ENCODE results near the gene GAGE12E. TPM values are rescaled to one million over a fixed set of nuclear protein-coding genes. Genes with fewer than 3 reads are reported as not detected.
"Not testable (repeated sequence)": the region's sequence is repeated elsewhere in the genome, so short reads cannot be mapped to it uniquely, and the experiment has no call there.

The GAGE12E gene
- not detected for polyA plus RNA-seq (2013, experiment 1 of 2)
- polyA plus RNA-seq (2013, experiment 2 of 2), result not detected

GRCh38 chrX:49550989-49551388 lies at the start of gene GAGE12E:
Gene GAGE12E, plus strand, starts transcription at chrX:49551289. Its CDS starts 1,155 bp downstream, at chrX:49552444.
- H3K36me3 ChIP-seq (replicated peaks in 1 of 2; ENCODE audit: control insufficient read depth in 2 of 2, insufficient read depth in 2 of 2, low read length in 2 of 2); H3K27me3 ChIP-seq (ENCODE audit: control insufficient read depth in 3 of 3, insufficient read depth in 3 of 3, low read depth in 1 of 3, low read length in 3 of 3); H2BK120ac ChIP-seq (ENCODE audit: low read depth, low read length); H4K8ac ChIP-seq (ENCODE audit: low read depth, low read length); H3K18ac ChIP-seq (ENCODE audit: low read length); H4K91ac ChIP-seq (ENCODE audit: low read depth, low read length, poor library complexity); DNase-seq (ENCODE audit: low spot score); H2BK15ac ChIP-seq (ENCODE audit: low read length); H3K14ac ChIP-seq (ENCODE audit: low read length); H3K27ac ChIP-seq (replicated peaks; ENCODE audit: low read length); H3K9ac ChIP-seq (ENCODE audit: low read depth, low read length, poor library complexity); H3K9me3 ChIP-seq (replicated peaks in 1 of 2; ENCODE audit: control insufficient read depth in 2 of 2, insufficient read depth in 1 of 2, low read depth in 1 of 2, low read length in 2 of 2); H3K4me3 ChIP-seq (ENCODE audit: low read length in 2 of 2); H3K4me2 ChIP-seq (ENCODE audit: insufficient read depth, low read length, poor library complexity, severe bottlenecking); H3K4me1 ChIP-seq (ENCODE audit: control insufficient read depth in 2 of 2, insufficient read depth in 1 of 2, low read depth in 1 of 2, low read length in 2 of 2); H2AFZ ChIP-seq (ENCODE audit: low read length); H2AK5ac ChIP-seq (ENCODE audit: low read depth, low read length); H2BK5ac ChIP-seq (ENCODE audit: low read length); H3K4ac ChIP-seq (ENCODE audit: low read length); H3K23ac ChIP-seq (ENCODE audit: low read depth, low read length, poor library complexity); H3K79me1 ChIP-seq (ENCODE audit: low read depth, low read length); H2BK12ac ChIP-seq (ENCODE audit: low read length): not testable (repeated sequence)
- WGBS, 2 donors (ENCODE audit: extremely low coverage in 2 of 2, insufficient read length in 2 of 2, insufficient replicate concordance in 1 of 2), result no CpG with 5 or more reads among the region's 16 CpGs

- H2BK15ac ChIP-seq (ENCODE audit: low read length); H3K79me1 ChIP-seq (ENCODE audit: low read depth, low read length); H2AK5ac ChIP-seq (ENCODE audit: low read depth, low read length); H3K23ac ChIP-seq (ENCODE audit: low read depth, low read length, poor library complexity); H4K91ac ChIP-seq (ENCODE audit: low read depth, low read length, poor library complexity); H3K27me3 ChIP-seq (ENCODE audit: control insufficient read depth in 3 of 3, insufficient read depth in 3 of 3, low read depth in 1 of 3, low read length in 3 of 3); H3K18ac ChIP-seq (ENCODE audit: low read length); H3K14ac ChIP-seq (ENCODE audit: low read length); H3K4me3 ChIP-seq (ENCODE audit: low read length in 2 of 2); DNase-seq (ENCODE audit: low spot score); H3K9ac ChIP-seq (ENCODE audit: low read depth, low read length, poor library complexity); H2BK12ac ChIP-seq (ENCODE audit: low read length); H3K4ac ChIP-seq (ENCODE audit: low read length); H2AFZ ChIP-seq (ENCODE audit: low read length); H3K27ac ChIP-seq (replicated peaks; ENCODE audit: low read length); H3K9me3 ChIP-seq (replicated peaks in 1 of 2; ENCODE audit: control insufficient read depth in 2 of 2, insufficient read depth in 1 of 2, low read depth in 1 of 2, low read length in 2 of 2); H2BK120ac ChIP-seq (ENCODE audit: low read depth, low read length); H3K4me2 ChIP-seq (ENCODE audit: insufficient read depth, low read length, poor library complexity, severe bottlenecking); H4K8ac ChIP-seq (ENCODE audit: low read depth, low read length); H3K4me1 ChIP-seq (ENCODE audit: control insufficient read depth in 2 of 2, insufficient read depth in 1 of 2, low read depth in 1 of 2, low read length in 2 of 2); H3K36me3 ChIP-seq (replicated peaks in 1 of 2; ENCODE audit: control insufficient read depth in 2 of 2, insufficient read depth in 2 of 2, low read length in 2 of 2); H2BK5ac ChIP-seq (ENCODE audit: low read length): not testable (repeated sequence)
- no CpG with 5 or more reads among the region's 16 CpGs for WGBS, 2 donors (ENCODE audit: extremely low coverage in 2 of 2, insufficient read length in 2 of 2, insufficient replicate concordance in 1 of 2)
Measured at GRCh38 chrX:49531877-49532276, 19.2 kb upstream of the GAGE12E start, which contains the start of gene GAGE12C. Gene GAGE12C, plus strand, starts transcription at chrX:49532177. Its CDS starts 1,155 bp downstream, at chrX:49533332.

GRCh38 chrX:49541433-49541832 lies 9.7 kb upstream of the GAGE12E start, which contains the start of gene GAGE12D:
Gene GAGE12D, plus strand, starts transcription at chrX:49541733. Its CDS starts 1,155 bp downstream, at chrX:49542888.
- WGBS, 2 donors (ENCODE audit: extremely low coverage in 2 of 2, insufficient read length in 2 of 2, insufficient replicate concordance in 1 of 2), result no CpG with 5 or more reads among the region's 16 CpGs
- H3K27ac ChIP-seq (replicated peaks; ENCODE audit: low read length); H3K4me2 ChIP-seq (ENCODE audit: insufficient read depth, low read length, poor library complexity, severe bottlenecking); H3K4me3 ChIP-seq (ENCODE audit: low read length in 2 of 2); H3K23ac ChIP-seq (ENCODE audit: low read depth, low read length, poor library complexity); H2BK12ac ChIP-seq (ENCODE audit: low read length); H3K4me1 ChIP-seq (ENCODE audit: control insufficient read depth in 2 of 2, insufficient read depth in 1 of 2, low read depth in 1 of 2, low read length in 2 of 2); H4K8ac ChIP-seq (ENCODE audit: low read depth, low read length); DNase-seq (ENCODE audit: low spot score); H3K4ac ChIP-seq (ENCODE audit: low read length); H3K27me3 ChIP-seq (ENCODE audit: control insufficient read depth in 3 of 3, insufficient read depth in 3 of 3, low read depth in 1 of 3, low read length in 3 of 3); H2AFZ ChIP-seq (ENCODE audit: low read length); H3K9ac ChIP-seq (ENCODE audit: low read depth, low read length, poor library complexity); H3K18ac ChIP-seq (ENCODE audit: low read length); H2BK5ac ChIP-seq (ENCODE audit: low read length); H3K79me1 ChIP-seq (ENCODE audit: low read depth, low read length); H2AK5ac ChIP-seq (ENCODE audit: low read depth, low read length); H4K91ac ChIP-seq (ENCODE audit: low read depth, low read length, poor library complexity); H3K14ac ChIP-seq (ENCODE audit: low read length); H3K9me3 ChIP-seq (replicated peaks in 1 of 2; ENCODE audit: control insufficient read depth in 2 of 2, insufficient read depth in 1 of 2, low read depth in 1 of 2, low read length in 2 of 2); H2BK120ac ChIP-seq (ENCODE audit: low read depth, low read length); H3K36me3 ChIP-seq (replicated peaks in 1 of 2; ENCODE audit: control insufficient read depth in 2 of 2, insufficient read depth in 2 of 2, low read length in 2 of 2); H2BK15ac ChIP-seq (ENCODE audit: low read length): not testable (repeated sequence)

- not testable (repeated sequence) for H3K79me1 ChIP-seq (ENCODE audit: low read depth, low read length); H3K27ac ChIP-seq (replicated peaks; ENCODE audit: low read length); H2BK12ac ChIP-seq (ENCODE audit: low read length); H4K91ac ChIP-seq (ENCODE audit: low read depth, low read length, poor library complexity); H3K4me3 ChIP-seq (ENCODE audit: low read length in 2 of 2); H3K18ac ChIP-seq (ENCODE audit: low read length); H3K9ac ChIP-seq (ENCODE audit: low read depth, low read length, poor library complexity); H2BK5ac ChIP-seq (ENCODE audit: low read length); H4K8ac ChIP-seq (ENCODE audit: low read depth, low read length); H2BK120ac ChIP-seq (ENCODE audit: low read depth, low read length); H3K4me2 ChIP-seq (ENCODE audit: insufficient read depth, low read length, poor library complexity, severe bottlenecking); H3K27me3 ChIP-seq (ENCODE audit: control insufficient read depth in 3 of 3, insufficient read depth in 3 of 3, low read depth in 1 of 3, low read length in 3 of 3); H3K4me1 ChIP-seq (ENCODE audit: control insufficient read depth in 2 of 2, insufficient read depth in 1 of 2, low read depth in 1 of 2, low read length in 2 of 2); H3K4ac ChIP-seq (ENCODE audit: low read length); H3K36me3 ChIP-seq (replicated peaks in 1 of 2; ENCODE audit: control insufficient read depth in 2 of 2, insufficient read depth in 2 of 2, low read length in 2 of 2); H2BK15ac ChIP-seq (ENCODE audit: low read length); H2AK5ac ChIP-seq (ENCODE audit: low read depth, low read length); H3K23ac ChIP-seq (ENCODE audit: low read depth, low read length, poor library complexity); H2AFZ ChIP-seq (ENCODE audit: low read length); H3K9me3 ChIP-seq (replicated peaks in 1 of 2; ENCODE audit: control insufficient read depth in 2 of 2, insufficient read depth in 1 of 2, low read depth in 1 of 2, low read length in 2 of 2); H3K14ac ChIP-seq (ENCODE audit: low read length); DNase-seq (ENCODE audit: low spot score)
- whole genome bisulfite sequencing, 2 donors (ENCODE audit: extremely low coverage in 2 of 2, insufficient read length in 2 of 2, insufficient replicate concordance in 1 of 2), result no CpG with 5 or more reads among the region's 16 CpGs
Measured at GRCh38 chrX:49560542-49560941, 9.5 kb downstream of the GAGE12E start, which contains the start of gene GAGE12F. Gene GAGE12F, plus strand, starts transcription at chrX:49560842. Its CDS starts 1,155 bp downstream, at chrX:49561997.

All from neuronal stem cell (in vitro differentiated cells).